CD14-positive monocyte (primary cell): Measurements from ENCODE around the gene MBP. TPM values are rescaled to one million over a fixed set of nuclear protein-coding genes. Genes with fewer than 3 reads are reported as not detected.

Experiments
- DNase-seq, 3 donors: peaks; one replicate each; pipeline ENCODE4 v3.0.0-alpha.2; 2011 to 2022
- H2AFZ ChIP-seq: 2 replicates; pipeline ENCODE4 v1.6.0; 2012; ENCODE audit warnings: mild to moderate bottlenecking, low read depth, low read length, inconsistent platforms; ENCODE audit not compliant: insufficient read depth, poor library complexity, severe bottlenecking
- H3K27ac ChIP-seq, 2 donors: 1 replicate in 1 of 2; 2 replicates in 1 of 2; pipeline ENCODE4 v1.5.1; 2012 to 2013; ENCODE audit warnings: low read length in 2 of 2, control low read depth in 1 of 2, inconsistent platforms in 1 of 2, low read depth in 1 of 2, mild to moderate bottlenecking in 1 of 2
- H3K27me3 ChIP-seq, 2 donors: one replicate each; pipeline versions ENCODE4 v1.6.0 to v1.6.1; 2011 to 2013; ENCODE audit warnings: low read length in 2 of 2; ENCODE audit not compliant: control insufficient read depth in 2 of 2, insufficient read depth in 2 of 2
- H3K36me3 ChIP-seq, 2 donors: replicated peaks in 1 of 2; 1 replicate in 1 of 2; 2 replicates in 1 of 2; pipeline versions ENCODE4 v1.5.1 to v1.6.1; 2012 to 2013; ENCODE audit warnings: low read length in 2 of 2, control low read depth in 1 of 2, inconsistent platforms in 1 of 2, mild to moderate bottlenecking in 1 of 2; ENCODE audit not compliant: insufficient read depth in 2 of 2, control insufficient read depth in 1 of 2
- H3K4me1 ChIP-seq, 2 donors: 1 replicate in 1 of 2; 2 replicates in 1 of 2; pipeline versions ENCODE4 v1.5.1 to v1.6.1; 2012 to 2013; ENCODE audit warnings: low read length in 2 of 2, control low read depth in 1 of 2, inconsistent platforms in 1 of 2, mild to moderate bottlenecking in 1 of 2, moderate library complexity in 1 of 2; ENCODE audit not compliant: insufficient read depth in 2 of 2, control insufficient read depth in 1 of 2
- H3K4me2 ChIP-seq: replicated peaks from 2 replicates; pipeline ENCODE3; 2012; ENCODE audit warnings: low read length, moderate library complexity, mild to moderate bottlenecking; ENCODE audit not compliant: poor library complexity, severe bottlenecking; ENCODE audit errors: extremely low read depth
- H3K4me3 ChIP-seq, 3 experiments: fragments of 200-600 bp in 1 of 3; sonication (generic) in 1 of 3; replicated peaks in 1 of 3; 1 replicate in 2 of 3; 2 replicates in 1 of 3; pipeline ENCODE4 v1.5.1; 2011 to 2013; ENCODE audit warnings: low read length in 3 of 3, mild to moderate bottlenecking in 3 of 3, control low read depth in 2 of 3, low read depth in 2 of 3, inconsistent platforms in 1 of 3, moderate library complexity in 1 of 3
- H3K79me2 ChIP-seq: 2 replicates; pipeline ENCODE4 v1.6.0; 2012; ENCODE audit warnings: mild to moderate bottlenecking, control low read depth, inconsistent platforms, low read length, moderate library complexity; ENCODE audit not compliant: insufficient read depth
- H3K9ac ChIP-seq: 2 replicates; pipeline ENCODE4 v1.6.0; 2017; ENCODE audit warnings: low read length, mild to moderate bottlenecking; ENCODE audit not compliant: insufficient read depth, poor library complexity, severe bottlenecking
- H3K9me3 ChIP-seq, 2 donors: replicated peaks in 1 of 2; 1 replicate in 1 of 2; 2 replicates in 1 of 2; pipeline versions ENCODE4 v1.5.1 to v1.6.1; 2012 to 2013; ENCODE audit warnings: low read length in 2 of 2, control low read depth in 1 of 2; ENCODE audit not compliant: control insufficient read depth in 1 of 2, insufficient read depth in 1 of 2
- H4K20me1 ChIP-seq: 2 replicates; pipeline ENCODE4 v1.6.0; 2012; ENCODE audit warnings: mild to moderate bottlenecking, low read length, control low read depth, moderate library complexity; ENCODE audit not compliant: insufficient read depth
- H3K27ac Mint-ChIP-seq, 7 donors: one replicate each; pipeline ENCODE4 v1.8.0; 2020; ENCODE audit warnings: mild to moderate bottlenecking in 7 of 7, mixed read lengths in 7 of 7, moderate library complexity in 6 of 7, inconsistent platforms in 2 of 7
- H3K27me3 Mint-ChIP-seq, 3 donors: one replicate each; pipeline ENCODE4 v1.8.0; 2021 to 2022; ENCODE audit warnings: low read depth in 3 of 3, mild to moderate bottlenecking in 3 of 3, mixed read lengths in 3 of 3, moderate library complexity in 3 of 3, inconsistent platforms in 1 of 3
- H3K36me3 Mint-ChIP-seq, 2 donors: one replicate each; pipeline ENCODE4 v1.8.0; 2020; ENCODE audit warnings: mixed read lengths in 2 of 2, inconsistent platforms in 1 of 2, mild to moderate bottlenecking in 1 of 2
- H3K4me1 Mint-ChIP-seq: one replicate; pipeline ENCODE4 v1.8.0; 2020; ENCODE audit warnings: mild to moderate bottlenecking, mixed read lengths
- H3K4me3 Mint-ChIP-seq, 2 donors: one replicate each; pipeline ENCODE4 v1.8.0; 2020; ENCODE audit warnings: mild to moderate bottlenecking in 2 of 2, mixed read lengths in 2 of 2, moderate library complexity in 1 of 2
- H3K9me3 Mint-ChIP-seq, 7 donors: one replicate each; pipeline ENCODE4 v1.8.0; 2020 to 2022; ENCODE audit warnings: mixed read lengths in 7 of 7, mild to moderate bottlenecking in 6 of 7, moderate library complexity in 6 of 7, inconsistent platforms in 2 of 7
- WGBS: methylation state at CpG from one replicate; pipeline ENCODE4 v1.1.5; 2013; ENCODE audit warnings: missing lambda C conversion rate; ENCODE audit not compliant: insufficient coverage; 5-methylcytosine and 5-hydroxymethylcytosine counted together
- intact Hi-C, 2 donors: fragments of 100-400 bp; cut with micrococcal nuclease; formaldehyde crosslinking; loops; one replicate each; pipeline versions ENCODE4 v1.15.0 to v1.15.1; 2023
- polyA plus RNA-seq, 3 donors: library from polyadenylated mRNA; depleted of rRNA in 1 of 3; unstranded in 2 of 3; stranded (reverse) in 1 of 3; fragments of 300-500 nt in 2 of 3; fragments of >200 nt in 1 of 3; fragmentation: Illumina TruSeq in 2 of 3; gene quantifications; 1 replicate in 2 of 3; 2 replicates in 1 of 3; pipeline ENCODE4 v1.2.3, GENCODE V29; 2012 to 2021
- TF ChIP-seq, protein P1 (sequence below): fragments of 200-600 bp; IDR thresholded peaks from one replicate; pipeline ENCODE4 v1.8.0; 2022; ENCODE audit warnings: antibody characterized with exemption, mild to moderate bottlenecking

Gene MBP
- polyA plus RNA-seq, 3 donors: 47.7 to 81.0 (median 50.4) TPM

DNA sequence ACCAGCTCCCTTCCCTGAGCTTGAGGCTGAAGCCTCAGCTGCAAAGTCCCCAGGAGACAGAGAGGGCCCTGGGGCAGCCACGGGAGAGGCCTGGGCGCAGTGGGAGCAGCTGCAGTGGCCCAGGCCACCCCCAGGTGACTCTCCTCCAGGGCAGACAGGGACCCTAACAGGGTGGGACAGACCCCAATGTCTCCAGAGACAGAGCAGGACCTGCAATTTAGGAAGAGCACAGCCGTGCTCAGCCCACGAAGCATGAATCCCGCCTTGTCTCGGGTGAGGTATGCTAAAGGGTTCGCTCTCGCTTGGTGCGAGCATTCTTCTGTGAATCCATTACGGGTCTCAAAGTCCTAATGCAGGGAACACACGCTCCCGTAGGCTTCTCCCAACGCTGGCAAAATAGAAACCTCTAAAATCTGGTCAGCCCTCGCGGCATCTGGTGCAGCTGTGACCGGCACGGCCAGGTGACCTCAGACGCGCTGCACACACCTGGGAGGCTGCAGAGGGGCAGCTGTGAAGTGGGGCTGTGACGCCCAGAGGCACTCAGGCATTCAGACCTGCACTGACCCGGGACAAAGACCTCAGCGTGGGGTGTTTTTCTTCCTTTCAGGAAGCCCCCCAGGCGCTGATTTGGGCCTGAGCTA, 12.6 kb downstream of the MBP start:
- intact Hi-C loops: no loop called here
- peak overlapping the region in 1 of 2 donors; percentile 67 for H3K27ac ChIP-seq
- DNase-seq: no peak

DNA sequence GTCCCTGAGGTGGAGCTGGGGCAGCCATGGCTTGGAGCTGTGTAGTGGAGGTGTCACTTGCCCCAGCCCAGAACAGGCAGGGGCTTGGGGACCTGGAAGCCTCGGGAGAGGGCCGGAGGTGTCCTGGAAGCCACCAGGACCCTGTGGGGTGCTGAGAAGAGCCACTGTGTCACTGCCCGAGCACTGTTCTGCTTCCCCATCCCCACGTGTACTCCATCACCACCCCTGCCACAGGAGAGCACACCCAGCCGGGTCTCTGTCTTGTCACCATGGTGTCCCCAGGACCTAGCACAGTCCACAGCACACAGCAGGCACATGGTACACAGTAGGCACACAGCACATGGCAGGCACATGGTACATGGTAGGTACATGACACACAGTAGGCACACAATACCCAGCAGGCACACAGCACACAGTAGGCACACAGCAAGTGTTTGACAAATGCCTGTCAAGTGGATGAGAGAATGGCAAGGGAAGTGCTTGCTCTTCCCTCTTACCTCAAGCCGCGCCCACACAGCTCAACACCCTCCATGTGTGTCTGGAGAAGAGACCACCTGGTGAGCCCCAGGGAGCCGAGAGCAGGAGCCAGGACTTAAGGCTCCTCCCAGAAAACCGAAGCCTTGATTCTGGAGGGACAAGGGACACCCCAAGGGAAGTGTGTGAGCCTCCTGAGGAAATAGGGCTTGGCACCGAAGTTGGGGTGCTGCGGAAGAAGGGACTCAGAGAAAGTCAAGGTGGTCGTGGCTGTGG, 13.3 kb downstream of the MBP start:
- Mint-ChIP-seq H3K27ac (peak overlapping the region in 4 of 7 donors; percentile 25 to 91 (median 80)), H3K36me3 (peaks cover 70 to 75% of the 10 kb centered on the region in 2 donors), H3K4me1 (peaks cover 66% of the 10 kb centered on the region), H3K9me3 (no peaks in the 10 kb centered on the region), H3K27me3 (peaks cover 0 to 3% (median 0%) of the 10 kb centered on the region in 3 donors), H3K4me3 (no peak overlapping the region)
- Histone ChIP-seq H3K27ac (peak overlapping the region; percentile 8 to 67), H3K79me2 (peaks cover 90% of the 10 kb centered on the region), H3K4me1 (peaks cover 41 to 46% of the 10 kb centered on the region in 2 donors), H3K9me3 (no peaks in the 10 kb centered on the region), H3K36me3 (peaks cover 25 to 62% of the 10 kb centered on the region in 2 donors), H3K4me3 (no peak overlapping the region), H2AFZ (no peak overlapping the region), H4K20me1 (peaks cover 23% of the 10 kb centered on the region), H3K4me2 (no peak overlapping the region), H3K9ac (no peak overlapping the region), H3K27me3 (no peaks in the 10 kb centered on the region)
- DNase-seq: peak in 1 of 3 donors; percentile 8
- TF ChIP-seq, protein P1, sequence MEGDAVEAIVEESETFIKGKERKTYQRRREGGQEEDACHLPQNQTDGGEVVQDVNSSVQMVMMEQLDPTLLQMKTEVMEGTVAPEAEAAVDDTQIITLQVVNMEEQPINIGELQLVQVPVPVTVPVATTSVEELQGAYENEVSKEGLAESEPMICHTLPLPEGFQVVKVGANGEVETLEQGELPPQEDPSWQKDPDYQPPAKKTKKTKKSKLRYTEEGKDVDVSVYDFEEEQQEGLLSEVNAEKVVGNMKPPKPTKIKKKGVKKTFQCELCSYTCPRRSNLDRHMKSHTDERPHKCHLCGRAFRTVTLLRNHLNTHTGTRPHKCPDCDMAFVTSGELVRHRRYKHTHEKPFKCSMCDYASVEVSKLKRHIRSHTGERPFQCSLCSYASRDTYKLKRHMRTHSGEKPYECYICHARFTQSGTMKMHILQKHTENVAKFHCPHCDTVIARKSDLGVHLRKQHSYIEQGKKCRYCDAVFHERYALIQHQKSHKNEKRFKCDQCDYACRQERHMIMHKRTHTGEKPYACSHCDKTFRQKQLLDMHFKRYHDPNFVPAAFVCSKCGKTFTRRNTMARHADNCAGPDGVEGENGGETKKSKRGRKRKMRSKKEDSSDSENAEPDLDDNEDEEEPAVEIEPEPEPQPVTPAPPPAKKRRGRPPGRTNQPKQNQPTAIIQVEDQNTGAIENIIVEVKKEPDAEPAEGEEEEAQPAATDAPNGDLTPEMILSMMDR: no peak
- intact Hi-C loops: no loop called here
- 87% methylated on average over 10 of the region's 12 CpGs for WGBS

More for the DNA sequence above, 12.6 kb downstream of the MBP start:
- peaks cover 43 to 47% of the 10 kb centered on the region in 2 donors for H3K4me1 ChIP-seq
- H3K36me3 Mint-ChIP-seq: peaks cover 74 to 77% of the 10 kb centered on the region in 2 donors
- 93% methylated on average over 21 of the region's 23 CpGs for WGBS
- no peak overlapping the region for H2AFZ ChIP-seq
- peaks cover 95% of the 10 kb centered on the region for H3K79me2 ChIP-seq
- no peak overlapping the region for H3K9ac ChIP-seq
- H3K36me3 ChIP-seq: peaks cover 25 to 63% of the 10 kb centered on the region in 2 donors
- TF ChIP-seq, protein P1: no peak
- H3K4me1 Mint-ChIP-seq: peaks cover 68% of the 10 kb centered on the region
- no peak overlapping the region for H3K4me3 ChIP-seq
- no peaks in the 10 kb centered on the region for H3K9me3 ChIP-seq
- no peak overlapping the region for H3K4me3 Mint-ChIP-seq
- peak overlapping the region in 4 of 7 donors; percentile 8 to 61 (median 59) for H3K27ac Mint-ChIP-seq
- no peaks in the 10 kb centered on the region for H3K27me3 ChIP-seq
- H3K4me2 ChIP-seq: no peak overlapping the region
- H3K9me3 Mint-ChIP-seq: no peaks in the 10 kb centered on the region
- peaks cover 23% of the 10 kb centered on the region for H4K20me1 ChIP-seq
- H3K27me3 Mint-ChIP-seq: peaks cover 0 to 3% (median 0%) of the 10 kb centered on the region in 3 donors
